K562 (cell line): Measurements from ENCODE around the gene GAPVD1. TPM values are rescaled to one million over a fixed set of nuclear protein-coding genes. Genes with fewer than 3 reads are reported as not detected.

Source experiments
- ARHGAP35 ChIP-seq: fragments of 450-650 bp; IDR thresholded peaks from 2 replicates; pipeline ENCODE4 v1.6.1; 2018; ENCODE audit not compliant: partially characterized antibody
- EP400 ChIP-seq: fragments of 450-650 bp; IDR thresholded peaks from 2 replicates; pipeline ENCODE4 v1.6.1; 2017; ENCODE audit warnings: antibody characterized with exemption, mild to moderate bottlenecking, moderate library complexity
- ETV5 ChIP-seq: sonication (generic); formaldehyde crosslinking; IDR thresholded peaks from 2 replicates; pipeline ENCODE4 v1.4.0; 2020; ENCODE audit warnings: low read depth, mild to moderate bottlenecking, missing genetic modification reagents
- FOXA3 ChIP-seq, 2 experiments: fragments of 450-650 bp in 1 of 2; sonication (generic) in 1 of 2; formaldehyde crosslinking; IDR thresholded peaks in 1 of 2; conservative IDR thresholded peaks in 1 of 2; 2 replicates each; pipeline versions ENCODE4 v1.4.0 to v1.8.0; 2020 to 2022; ENCODE audit warnings: mild to moderate bottlenecking in 2 of 2, missing genetic modification reagents in 1 of 2
- FOXJ2 ChIP-seq: fragments of 200-800 bp; sonication (Bioruptor generic); IDR thresholded peaks from 2 replicates; pipeline ENCODE4 v1.6.1; 2016; ENCODE audit warnings: missing genetic modification characterization, missing compliant biosample characterization
- GABPB2 ChIP-seq: fragments of 250-450 bp; sonication (Bioruptor Pico); conservative IDR thresholded peaks from 2 replicates; pipeline ENCODE4 v1.5.1; 2021; ENCODE audit warnings: mild to moderate bottlenecking
- HDAC1 ChIP-seq, 2 experiments: fragments of 450-650 bp; IDR thresholded peaks; 2 replicates each; pipeline ENCODE4 v1.6.1; 2016 to 2017; ENCODE audit warnings: inconsistent platforms in 1 of 2, mild to moderate bottlenecking in 1 of 2, moderate library complexity in 1 of 2
- HDGF ChIP-seq: fragments of 450-650 bp; IDR thresholded peaks from 2 replicates; pipeline ENCODE4 v1.6.1; 2016
- IRF2 ChIP-seq: sonication (generic); formaldehyde crosslinking; IDR thresholded peaks from 2 replicates; pipeline ENCODE4 v1.8.1; 2022; ENCODE audit warnings: mild to moderate bottlenecking, missing genetic modification reagents
- LARP7 ChIP-seq: fragments of 450-650 bp; IDR thresholded peaks from 2 replicates; pipeline ENCODE4 v1.6.1; 2016
- NR2C1 ChIP-seq, 2 experiments: fragments of 450-650 bp; IDR thresholded peaks; 2 replicates each; pipeline ENCODE4 v1.6.1; 2017; ENCODE audit warnings: mild to moderate bottlenecking in 2 of 2, antibody characterized with exemption in 1 of 2, inconsistent platforms in 1 of 2, missing compliant biosample characterization in 1 of 2, missing genetic modification characterization in 1 of 2
- POLR2B ChIP-seq: fragments of 450-650 bp; IDR thresholded peaks from 2 replicates; pipeline ENCODE4 v1.6.1; 2018; ENCODE audit warnings: low read depth; ENCODE audit not compliant: partially characterized antibody
- RBM14 ChIP-seq: fragments of 200-400 bp; formaldehyde crosslinking; IDR thresholded peaks from 2 replicates; pipeline ENCODE4 v1.6.1; 2018; ENCODE audit warnings: low read depth, mild to moderate bottlenecking, low read length, moderate library complexity, borderline replicate concordance; ENCODE audit not compliant: insufficient read depth
- SAP30 ChIP-seq: fragments of 200-600 bp; sonication (generic); IDR thresholded peaks from 2 replicates; pipeline ENCODE4 v1.6.1; 2012; ENCODE audit warnings: borderline replicate concordance, low read depth, mild to moderate bottlenecking, moderate library complexity, low read length, control low read depth, inconsistent platforms; ENCODE audit not compliant: insufficient read depth, poor library complexity, severe bottlenecking
- SMAD3 ChIP-seq: fragments of 450-650 bp; formaldehyde crosslinking; conservative IDR thresholded peaks from 2 replicates; pipeline ENCODE4 v1.4.0; 2020; ENCODE audit warnings: mild to moderate bottlenecking
- SRF ChIP-seq, 2 experiments: fragments of 250-450, 450-650 bp in 1 of 2; sonication (Bioruptor Pico) in 1 of 2; sonication (generic) in 1 of 2; formaldehyde crosslinking; IDR thresholded peaks; 2 replicates each; pipeline versions ENCODE4 v1.5.0 to v1.5.1; 2020 to 2022; ENCODE audit warnings: mild to moderate bottlenecking in 1 of 2, missing genetic modification reagents in 1 of 2
- ZEB2 ChIP-seq: fragments of 450-650 bp; IDR thresholded peaks from 2 replicates; pipeline ENCODE4 v1.6.1; 2016
- ZNF124 ChIP-seq: sonication (generic); formaldehyde crosslinking; IDR thresholded peaks from 2 replicates; pipeline ENCODE4 v1.8.1; 2022; ENCODE audit warnings: missing genetic modification reagents
- polyA plus RNA-seq, 8 experiments: library from polyadenylated mRNA; depleted of rRNA in 4 of 8; stranded (reverse) in 5 of 8; unstranded in 3 of 8; fragments of >200 nt; fragmentation: Nextera tagmentation in 2 of 8; fragmentation: Illumina TruSeq in 1 of 8; extraction: Ambion mirVana in 2 of 8; extraction: Trizol in 1 of 8; gene quantifications; 2 replicates each; pipeline versions ENCODE4 v1.2.1 to v1.2.3, GENCODE V29; 2011 to 2014; ENCODE audit warnings: inconsistent platforms in 1 of 8, missing spikeins in 1 of 8
- total RNA-seq, 7 experiments: library from RNA; depleted of rRNA in 6 of 7; stranded (reverse); fragments of >200 nt in 6 of 7; fragmentation: Illumina TruSeq in 2 of 7; extraction: Trizol in 2 of 7; gene quantifications; 2 replicates each; pipeline versions ENCODE4 v1.2.1 to v1.2.3, GENCODE V29; 2011 to 2021; ENCODE audit warnings: low replicate concordance in 1 of 7
- TF ChIP-seq, protein P1 (sequence below): fragments of 450-650 bp; formaldehyde crosslinking; IDR thresholded peaks from 2 replicates; pipeline ENCODE4 v1.4.0; 2020; ENCODE audit warnings: mild to moderate bottlenecking, moderate library complexity
- TF ChIP-seq, protein P2 (sequence below): fragments of 450-650 bp; conservative IDR thresholded peaks from 2 replicates; pipeline ENCODE4 v1.6.1; 2016; ENCODE audit warnings: missing genetic modification characterization, low read depth, mild to moderate bottlenecking, control low read depth, missing compliant biosample characterization
- TF ChIP-seq, protein P3 (sequence below): fragments of 450-650 bp; IDR thresholded peaks from 2 replicates; pipeline ENCODE4 v1.6.1; 2016; ENCODE audit warnings: missing biosample characterization, missing genetic modification characterization
- TF ChIP-seq, protein P4 (sequence below): sonication (generic); formaldehyde crosslinking; IDR thresholded peaks from 2 replicates; pipeline ENCODE4 v1.8.0; 2022; ENCODE audit warnings: missing genetic modification reagents, mild to moderate bottlenecking, borderline replicate concordance
- TF ChIP-seq, protein P5 (sequence below): sonication (generic); formaldehyde crosslinking; IDR thresholded peaks from 2 replicates; pipeline ENCODE4 v1.8.1; 2023; ENCODE audit warnings: mild to moderate bottlenecking, missing genetic modification reagents

GAPVD1 gene
- total and polyA plus RNA-seq, 9 of the 15 experiments (the other 6 are each of a cell fraction or from before 2014, with no cell fraction given): 9.5 to 66.1 (median 45.5) TPM

DNA sequence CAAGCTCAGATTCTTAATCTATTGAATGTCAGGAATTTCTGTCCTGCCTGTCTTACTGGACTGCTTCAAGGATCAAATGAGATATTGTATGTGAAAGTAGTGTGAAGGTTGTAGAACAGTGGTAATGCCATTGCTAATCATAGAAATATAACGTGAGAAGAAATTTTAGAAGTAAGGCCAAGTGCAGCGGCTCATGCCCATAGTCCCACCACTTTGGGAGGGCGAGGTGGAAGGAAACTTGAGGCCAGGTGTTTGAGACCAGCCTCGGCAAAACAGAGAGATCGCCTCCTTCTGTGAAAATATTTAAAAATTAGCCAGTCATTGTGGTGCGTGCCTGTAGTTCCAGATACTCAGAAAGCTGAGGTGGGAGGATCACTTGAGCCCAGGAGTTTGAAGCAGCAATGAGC is 15.4 kb upstream of the GAPVD1 start (continued):
- TF ChIP-seq POLR2B (no peak), SAP30 (no peak), HDAC1 (IDR thresholded peaks at IDR 0.05) (0 out of 4 replicates have a peak, but pooled peaks of 1 of the 2 experiments have one; percentile 33), ZNF124 (CRISPR knock-in tag) (no peak), ARHGAP35 (no peak), IRF2 (CRISPR knock-in tag) (no peak), NR2C1 (IDR thresholded peaks at IDR 0.05) (no peak), NR2C1 (tag; IDR thresholded peaks at IDR 0.05) (0 out of 2 replicates have a peak, but pooled peaks have one; percentile 46), SMAD3 (CRISPR knock-in tag) (no peak), HDGF (no peak), LARP7 (no peak), FOXJ2 (tag) (no peak), GABPB2 (no peak), FOXA3 (CRISPR knock-in tag; conservative IDR thresholded peaks at IDR 0.05 in 1 of 2, IDR thresholded peaks at IDR 0.05 in 1 of 2) (no peak), ETV5 (CRISPR knock-in tag) (no peak), ZEB2 (0 out of 2 replicates have a peak, but pooled peaks have one; percentile 25), SRF (CRISPR knock-in tag; IDR thresholded peaks at IDR 0.05) (no peak), EP400 (no peak), RBM14 (no peak)
- TF ChIP-seq, protein P1, sequence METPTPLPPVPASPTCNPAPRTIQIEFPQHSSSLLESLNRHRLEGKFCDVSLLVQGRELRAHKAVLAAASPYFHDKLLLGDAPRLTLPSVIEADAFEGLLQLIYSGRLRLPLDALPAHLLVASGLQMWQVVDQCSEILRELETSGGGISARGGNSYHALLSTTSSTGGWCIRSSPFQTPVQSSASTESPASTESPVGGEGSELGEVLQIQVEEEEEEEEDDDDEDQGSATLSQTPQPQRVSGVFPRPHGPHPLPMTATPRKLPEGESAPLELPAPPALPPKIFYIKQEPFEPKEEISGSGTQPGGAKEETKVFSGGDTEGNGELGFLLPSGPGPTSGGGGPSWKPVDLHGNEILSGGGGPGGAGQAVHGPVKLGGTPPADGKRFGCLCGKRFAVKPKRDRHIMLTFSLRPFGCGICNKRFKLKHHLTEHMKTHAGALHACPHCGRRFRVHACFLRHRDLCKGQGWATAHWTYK (CRISPR knock-in tag): no peak
- TF ChIP-seq, protein P2, sequence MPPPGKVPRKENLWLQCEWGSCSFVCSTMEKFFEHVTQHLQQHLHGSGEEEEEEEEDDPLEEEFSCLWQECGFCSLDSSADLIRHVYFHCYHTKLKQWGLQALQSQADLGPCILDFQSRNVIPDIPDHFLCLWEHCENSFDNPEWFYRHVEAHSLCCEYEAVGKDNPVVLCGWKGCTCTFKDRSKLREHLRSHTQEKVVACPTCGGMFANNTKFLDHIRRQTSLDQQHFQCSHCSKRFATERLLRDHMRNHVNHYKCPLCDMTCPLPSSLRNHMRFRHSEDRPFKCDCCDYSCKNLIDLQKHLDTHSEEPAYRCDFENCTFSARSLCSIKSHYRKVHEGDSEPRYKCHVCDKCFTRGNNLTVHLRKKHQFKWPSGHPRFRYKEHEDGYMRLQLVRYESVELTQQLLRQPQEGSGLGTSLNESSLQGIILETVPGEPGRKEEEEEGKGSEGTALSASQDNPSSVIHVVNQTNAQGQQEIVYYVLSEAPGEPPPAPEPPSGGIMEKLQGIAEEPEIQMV (tag): no peak
- TF ChIP-seq, protein P3, sequence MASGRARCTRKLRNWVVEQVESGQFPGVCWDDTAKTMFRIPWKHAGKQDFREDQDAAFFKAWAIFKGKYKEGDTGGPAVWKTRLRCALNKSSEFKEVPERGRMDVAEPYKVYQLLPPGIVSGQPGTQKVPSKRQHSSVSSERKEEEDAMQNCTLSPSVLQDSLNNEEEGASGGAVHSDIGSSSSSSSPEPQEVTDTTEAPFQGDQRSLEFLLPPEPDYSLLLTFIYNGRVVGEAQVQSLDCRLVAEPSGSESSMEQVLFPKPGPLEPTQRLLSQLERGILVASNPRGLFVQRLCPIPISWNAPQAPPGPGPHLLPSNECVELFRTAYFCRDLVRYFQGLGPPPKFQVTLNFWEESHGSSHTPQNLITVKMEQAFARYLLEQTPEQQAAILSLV (tag): no peak
- TF ChIP-seq, protein P4, sequence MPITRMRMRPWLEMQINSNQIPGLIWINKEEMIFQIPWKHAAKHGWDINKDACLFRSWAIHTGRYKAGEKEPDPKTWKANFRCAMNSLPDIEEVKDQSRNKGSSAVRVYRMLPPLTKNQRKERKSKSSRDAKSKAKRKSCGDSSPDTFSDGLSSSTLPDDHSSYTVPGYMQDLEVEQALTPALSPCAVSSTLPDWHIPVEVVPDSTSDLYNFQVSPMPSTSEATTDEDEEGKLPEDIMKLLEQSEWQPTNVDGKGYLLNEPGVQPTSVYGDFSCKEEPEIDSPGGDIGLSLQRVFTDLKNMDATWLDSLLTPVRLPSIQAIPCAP (CRISPR knock-in tag): no peak
- TF ChIP-seq, protein P5, sequence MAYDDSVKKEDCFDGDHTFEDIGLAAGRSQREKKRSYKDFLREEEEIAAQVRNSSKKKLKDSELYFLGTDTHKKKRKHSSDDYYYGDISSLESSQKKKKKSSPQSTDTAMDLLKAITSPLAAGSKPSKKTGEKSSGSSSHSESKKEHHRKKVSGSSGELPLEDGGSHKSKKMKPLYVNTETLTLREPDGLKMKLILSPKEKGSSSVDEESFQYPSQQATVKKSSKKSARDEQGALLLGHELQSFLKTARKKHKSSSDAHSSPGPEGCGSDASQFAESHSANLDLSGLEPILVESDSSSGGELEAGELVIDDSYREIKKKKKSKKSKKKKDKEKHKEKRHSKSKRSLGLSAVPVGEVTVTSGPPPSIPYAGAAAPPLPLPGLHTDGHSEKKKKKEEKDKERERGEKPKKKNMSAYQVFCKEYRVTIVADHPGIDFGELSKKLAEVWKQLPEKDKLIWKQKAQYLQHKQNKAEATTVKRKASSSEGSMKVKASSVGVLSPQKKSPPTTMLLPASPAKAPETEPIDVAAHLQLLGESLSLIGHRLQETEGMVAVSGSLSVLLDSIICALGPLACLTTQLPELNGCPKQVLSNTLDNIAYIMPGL: no peak
